GM12891 (cell line): ENCODE measurements around the gene PABPN1L. TPM values are rescaled to one million over a fixed set of nuclear protein-coding genes. Genes with fewer than 3 reads are reported as not detected.

ENCODE experiments used
- DNase-seq: peaks from one replicate; pipeline ENCODE4 v3.0.0; 2011; ENCODE audit warnings: low spot score; ENCODE audit not compliant: insufficient read length
- FAIRE-seq: peaks from 2 replicates; lab custom pipeline; 2011; peaks lifted over from hg19 to GRCh38; lab: Jason Lieb, UNC
- PAX5 ChIP-seq: IDR thresholded peaks from 2 replicates; pipeline ENCODE4 v1.6.1; 2011; ENCODE audit warnings: low read length, moderate library complexity, mild to moderate bottlenecking; ENCODE audit not compliant: insufficient read depth, severe bottlenecking
- POLR2A ChIP-seq: IDR thresholded peaks from 2 replicates; pipeline ENCODE4 v1.6.1; 2011; ENCODE audit warnings: low read depth, low read length, control low read depth
- POLR2AphosphoS5 ChIP-seq: IDR thresholded peaks from 2 replicates; pipeline ENCODE4 v1.6.1; 2011; ENCODE audit warnings: low read depth, low read length, control low read depth
- POU2F2 ChIP-seq: IDR thresholded peaks from 2 replicates; pipeline ENCODE4 v1.6.1; 2011; ENCODE audit warnings: low read depth, mild to moderate bottlenecking, control low read depth, low read length, moderate library complexity
- SPI1 ChIP-seq: IDR thresholded peaks from 2 replicates; pipeline ENCODE4 v1.6.1; 2011; ENCODE audit warnings: low read depth, low read length, control low read depth
- TAF1 ChIP-seq: IDR thresholded peaks from 2 replicates; pipeline ENCODE4 v1.6.1; 2011; ENCODE audit warnings: low read depth, low read length, control low read depth
- polyA plus RNA-seq: library from polyadenylated mRNA; unstranded; fragments of >200 nt; gene quantifications from one replicate; pipeline ENCODE4 v1.2.1, GENCODE V29; 2012; ENCODE audit warnings: low read depth, missing spikeins, inconsistent platforms; ENCODE audit not compliant: missing spikeins

PABPN1L gene, protein sequence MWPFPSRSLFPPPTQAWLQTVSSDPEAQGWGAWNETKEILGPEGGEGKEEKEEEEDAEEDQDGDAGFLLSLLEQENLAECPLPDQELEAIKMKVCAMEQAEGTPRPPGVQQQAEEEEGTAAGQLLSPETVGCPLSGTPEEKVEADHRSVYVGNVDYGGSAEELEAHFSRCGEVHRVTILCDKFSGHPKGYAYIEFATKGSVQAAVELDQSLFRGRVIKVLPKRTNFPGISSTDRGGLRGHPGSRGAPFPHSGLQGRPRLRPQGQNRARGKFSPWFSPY
- polyA plus RNA-seq, result not detected

DNA sequence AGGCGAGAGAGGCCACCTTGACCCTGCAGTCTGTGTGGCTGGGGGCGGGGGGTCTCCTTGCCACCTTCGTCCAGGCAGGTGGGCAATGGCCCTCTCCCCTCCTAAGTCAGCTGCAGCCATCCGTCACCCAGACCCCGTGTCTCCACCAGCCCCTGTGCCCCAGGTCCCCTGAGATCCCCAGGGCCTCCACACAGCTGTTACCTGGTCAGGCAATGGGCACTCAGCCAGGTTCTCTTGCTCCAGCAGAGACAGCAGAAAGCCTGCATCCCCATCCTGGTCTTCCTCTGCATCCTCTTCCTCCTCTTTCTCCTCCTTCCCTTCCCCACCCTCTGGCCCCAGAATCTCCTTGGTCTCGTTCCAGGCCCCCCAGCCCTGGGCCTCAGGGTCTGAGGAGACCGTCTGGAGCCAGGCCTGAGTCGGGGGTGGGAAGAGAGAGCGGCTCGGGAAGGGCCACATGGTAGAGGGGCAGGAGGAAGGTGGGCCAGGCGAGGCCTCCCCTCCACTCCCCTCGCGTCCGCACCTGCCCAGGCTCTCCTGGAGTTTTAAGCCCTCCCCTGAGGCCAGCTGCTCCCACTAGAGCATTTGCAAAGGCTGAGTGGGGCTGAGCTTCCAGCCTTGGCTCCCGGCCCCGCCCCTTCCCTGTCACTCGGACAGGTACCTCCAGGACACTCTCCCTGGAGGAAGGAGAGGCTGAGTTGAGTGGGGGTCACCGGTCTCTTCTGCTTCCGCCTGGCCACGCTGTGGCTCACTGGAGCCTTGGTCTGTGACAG lies at the start of gene PABPN1L:
TSS of gene PABPN1L (minus strand) at position 510 of the 770 bp plus-strand sequence. CDS start at position 456, 54 bp downstream.
- FAIRE-seq, result no peak
- TF ChIP-seq POU2F2 (no peak), POLR2A (no peak), PAX5 (no peak), TAF1 (no peak), POLR2AphosphoS5 (no peak), SPI1 (no peak)
- no peak for DNase-seq

GRCh38 chr16:88915639-88916327 lies 49.3 kb upstream of the PABPN1L start:
- TF ChIP-seq POLR2AphosphoS5, result no peak
- no peak for TF ChIP-seq PAX5
- TF ChIP-seq SPI1, result no peak
- no peak for TF ChIP-seq POLR2A
- no peak for TF ChIP-seq TAF1
- no peak for TF ChIP-seq POU2F2
- FAIRE-seq, result peak; percentile 90
- DNase-seq, result no peak

- DNase-seq (no peak), FAIRE-seq (no peak)
- no peak for TF ChIP-seq SPI1
- TF ChIP-seq TAF1, result no peak
- TF ChIP-seq PAX5, result no peak
- TF ChIP-seq POU2F2, result no peak
- no peak for TF ChIP-seq POLR2AphosphoS5
- no peak for TF ChIP-seq POLR2A
Measured at GRCh38 chr16:88914750-88915368, 48.4 kb upstream of the PABPN1L start.

- no peak for TF ChIP-seq POU2F2
- TF ChIP-seq POLR2AphosphoS5, result no peak
- TF ChIP-seq POLR2A, result no peak
- no peak for TF ChIP-seq PAX5
- FAIRE-seq, result no peak
Measured at GRCh38 chr16:88913870-88914269, 47.4 kb upstream of the PABPN1L start.

GRCh38 chr16:88913001-88913612 lies 46.6 kb upstream of the PABPN1L start:
- TF ChIP-seq POU2F2 (no peak), SPI1 (no peak), PAX5 (no peak)
- FAIRE-seq (no peak), DNase-seq (no peak)

More at GRCh38 chr16:88913870-88914269, 47.4 kb upstream of the PABPN1L start:
- no peak for DNase-seq

- DNase-seq (no peak), FAIRE-seq (no peak)
- TF ChIP-seq PAX5 (no peak), TAF1 (no peak), SPI1 (no peak), POU2F2 (no peak), POLR2A (no peak), POLR2AphosphoS5 (no peak)
Measured at GRCh38 chr16:88912556-88912955, 46.1 kb upstream of the PABPN1L start.

GRCh38 chr16:88911946-88912310 lies 45.5 kb upstream of the PABPN1L start:
- DNase-seq (no peak), FAIRE-seq (no peak)

GRCh38 chr16:88911136-88911945 lies 44.9 kb upstream of the PABPN1L start:
- TF ChIP-seq POLR2A (no peak), TAF1 (no peak), SPI1 (no peak), POU2F2 (no peak), PAX5 (no peak), POLR2AphosphoS5 (no peak)
- FAIRE-seq, result peak; percentile 9
- DNase-seq, result peak; percentile 64

More at GRCh38 chr16:88911946-88912310, 45.5 kb upstream of the PABPN1L start:
- TF ChIP-seq TAF1 (no peak), POLR2AphosphoS5 (no peak), PAX5 (no peak), POLR2A (no peak), SPI1 (no peak), POU2F2 (no peak)
